Measurements from ENCODE around the gene COL5A1.

The COL5A1 gene

GRCh38 chr9:134641173-134641989 lies at the start of gene COL5A1:
COL5A1 (plus strand) TSS chr9:134641803; CDS start chr9:134642188, 385 bp downstream.
- no peak for TF ChIP-seq CTCF (IDR thresholded peaks at IDR 0.05)
- no peaks in the 10 kb centered on the region for H3K36me3 ChIP-seq
- no peaks in the 10 kb centered on the region for H3K4me1 ChIP-seq (ENCODE audit: control insufficient read depth in 1 of 2, insufficient read depth in 1 of 2, low read depth in 1 of 2, low read length in 1 of 2)
- H3K4me3 ChIP-seq (ENCODE audit: low read depth in 1 of 2, low read length in 1 of 2) = no peak within 1 kb of the TSS
- no peaks in the 10 kb centered on the region for H3K9me3 ChIP-seq
- no peak within 1 kb of the TSS for H3K27ac ChIP-seq
- peaks cover 57% of the 10 kb centered on the region for H3K27me3 ChIP-seq

- H3K9me3 ChIP-seq = no peaks in the 10 kb centered on the region
- H3K27me3 ChIP-seq = no peaks in the 10 kb centered on the region
- H3K4me3 ChIP-seq (ENCODE audit: low read depth in 1 of 2, low read length in 1 of 2) = no peak overlapping the region
- no peak for TF ChIP-seq CTCF (IDR thresholded peaks at IDR 0.05)
- H3K27ac ChIP-seq = no peak overlapping the region
- no peaks in the 10 kb centered on the region for H3K4me1 ChIP-seq (ENCODE audit: control insufficient read depth in 1 of 2, insufficient read depth in 1 of 2, low read depth in 1 of 2, low read length in 1 of 2)
- H3K36me3 ChIP-seq = no peaks in the 10 kb centered on the region
Measured at GRCh38 chr9:134592018-134592818, 49.4 kb upstream of the COL5A1 start.

GRCh38 chr9:134592819-134593200 lies 48.8 kb upstream of the COL5A1 start:
- no peaks in the 10 kb centered on the region for H3K36me3 ChIP-seq
- no peak overlapping the region for H3K27ac ChIP-seq
- H3K9me3 ChIP-seq = no peaks in the 10 kb centered on the region
- H3K27me3 ChIP-seq = no peaks in the 10 kb centered on the region
- TF ChIP-seq CTCF (IDR thresholded peaks at IDR 0.05) = no peak
- H3K4me3 ChIP-seq (ENCODE audit: low read depth in 1 of 2, low read length in 1 of 2) = no peak overlapping the region
- no peaks in the 10 kb centered on the region for H3K4me1 ChIP-seq (ENCODE audit: control insufficient read depth in 1 of 2, insufficient read depth in 1 of 2, low read depth in 1 of 2, low read length in 1 of 2)

GRCh38 chr9:134593286-134594077 lies 48.1 kb upstream of the COL5A1 start:
- no peaks in the 10 kb centered on the region for H3K36me3 ChIP-seq
- H3K4me3 ChIP-seq (ENCODE audit: low read depth in 1 of 2, low read length in 1 of 2) = no peak overlapping the region
- no peaks in the 10 kb centered on the region for H3K9me3 ChIP-seq
- H3K4me1 ChIP-seq (ENCODE audit: control insufficient read depth in 1 of 2, insufficient read depth in 1 of 2, low read depth in 1 of 2, low read length in 1 of 2) = no peaks in the 10 kb centered on the region
- TF ChIP-seq CTCF (IDR thresholded peaks at IDR 0.05) = no peak
- no peak overlapping the region for H3K27ac ChIP-seq
- no peaks in the 10 kb centered on the region for H3K27me3 ChIP-seq

GRCh38 chr9:134594078-134594941 lies 47.3 kb upstream of the COL5A1 start:
- no peak for TF ChIP-seq CTCF (IDR thresholded peaks at IDR 0.05)
- no peaks in the 10 kb centered on the region for H3K36me3 ChIP-seq
- no peaks in the 10 kb centered on the region for H3K27me3 ChIP-seq
- no peak overlapping the region for H3K27ac ChIP-seq
- no peak overlapping the region for H3K4me3 ChIP-seq (ENCODE audit: low read depth in 1 of 2, low read length in 1 of 2)
- no peaks in the 10 kb centered on the region for H3K9me3 ChIP-seq
- no peaks in the 10 kb centered on the region for H3K4me1 ChIP-seq (ENCODE audit: control insufficient read depth in 1 of 2, insufficient read depth in 1 of 2, low read depth in 1 of 2, low read length in 1 of 2)

Data from neutrophil (primary cell).